HEK293T (cell line): Measurements from ENCODE around the gene MAGI2.
"Not testable (repeated sequence)": the region's sequence is repeated elsewhere in the genome, so short reads cannot be mapped to it uniquely, and the experiment has no call there.

Source experiments
- CTCF ChIA-PET: fragments of 350-600 bp; formaldehyde crosslinking; extraction: SDS; loops from one replicate; lab custom pipeline; 2021; ENCODE audit warnings: antibody characterized with exemption, inconsistent platforms; lab: Yijun Ruan, JAX
- POLR2A ChIA-PET: fragments of 350-600 bp; formaldehyde crosslinking; extraction: SDS; loops from one replicate; lab custom pipeline; 2020; ENCODE audit warnings: antibody characterized with exemption, inconsistent platforms; lab: Yijun Ruan, JAX
- DNase-seq: peaks from one replicate; pipeline ENCODE4 v3.0.0; 2012; ENCODE audit warnings: mixed read lengths; ENCODE audit errors: extremely low spot score
- ARNT ChIP-seq: fragments of 450-650 bp; IDR thresholded peaks from 2 replicates; pipeline ENCODE4 v1.6.1; 2017; ENCODE audit warnings: mild to moderate bottlenecking
- BHLHE40 ChIP-seq: fragments of 450-650 bp; IDR thresholded peaks from 2 replicates; pipeline ENCODE4 v1.6.1; 2016; ENCODE audit warnings: mild to moderate bottlenecking, moderate library complexity, borderline replicate concordance
- CTBP1 ChIP-seq: fragments of 450-650 bp; IDR thresholded peaks from 2 replicates; pipeline ENCODE4 v1.6.1; 2016; ENCODE audit warnings: borderline replicate concordance
- ELF4 ChIP-seq: fragments of 450-650 bp; IDR thresholded peaks from 2 replicates; pipeline ENCODE4 v1.6.1; 2017; ENCODE audit warnings: antibody characterized with exemption
- FOXA1 ChIP-seq: fragments of 450-650 bp; IDR thresholded peaks from 2 replicates; pipeline ENCODE4 v1.6.1; 2016; ENCODE audit warnings: mild to moderate bottlenecking
- FOXK2 ChIP-seq: fragments of 450-650 bp; IDR thresholded peaks from 2 replicates; pipeline ENCODE4 v1.6.1; 2016; ENCODE audit warnings: mild to moderate bottlenecking
- FOXM1 ChIP-seq: fragments of 450-650 bp; IDR thresholded peaks from 2 replicates; pipeline ENCODE4 v1.6.1; 2017; ENCODE audit warnings: mild to moderate bottlenecking, borderline replicate concordance
- HDGF ChIP-seq: fragments of 450-650 bp; IDR thresholded peaks from 2 replicates; pipeline ENCODE4 v1.6.1; 2017; ENCODE audit warnings: antibody characterized with exemption, borderline replicate concordance
- L3MBTL2 ChIP-seq: fragments of 450-650 bp; conservative IDR thresholded peaks from 2 replicates; pipeline ENCODE4 v1.6.1; 2016; ENCODE audit warnings: mild to moderate bottlenecking
- LEF1 ChIP-seq: fragments of 450-650 bp; IDR thresholded peaks from 2 replicates; pipeline ENCODE4 v1.6.1; 2017; ENCODE audit warnings: mild to moderate bottlenecking, borderline replicate concordance
- NFRKB ChIP-seq: fragments of 450-650 bp; IDR thresholded peaks from 2 replicates; pipeline ENCODE4 v1.6.1; 2016; ENCODE audit warnings: mild to moderate bottlenecking, moderate library complexity
- SUZ12 ChIP-seq: fragments of 450-650 bp; IDR thresholded peaks from 2 replicates; pipeline ENCODE4 v1.6.1; 2016; ENCODE audit warnings: mild to moderate bottlenecking
- TARDBP ChIP-seq: fragments of 450-650 bp; IDR thresholded peaks from 2 replicates; pipeline ENCODE4 v1.6.1; 2016
- ZNF384 ChIP-seq: fragments of 450-650 bp; IDR thresholded peaks from 2 replicates; pipeline ENCODE4 v1.6.1; 2016
- TF ChIP-seq, protein P1 (sequence below): fragments of 450-650 bp; IDR thresholded peaks from 2 replicates; pipeline ENCODE4 v1.6.1; 2016

MAGI2 gene

DNA sequence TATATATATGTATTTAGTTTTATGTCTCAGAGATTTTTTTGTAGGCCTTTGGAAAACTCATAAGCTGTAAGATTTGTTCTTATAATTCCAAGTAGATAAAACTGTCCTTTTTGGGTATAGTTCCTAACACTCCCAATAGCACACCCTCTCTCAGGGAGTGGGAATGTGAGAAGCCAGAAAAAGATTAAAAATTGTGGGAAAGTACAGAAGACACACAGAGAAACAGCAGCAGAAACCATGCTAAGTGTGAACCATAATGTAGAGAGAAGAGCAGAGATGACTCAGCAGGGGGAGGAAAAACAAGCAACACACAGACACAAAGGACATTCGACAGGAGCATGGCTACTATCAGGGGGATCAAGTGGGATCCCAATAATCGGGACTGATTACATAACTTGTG is 401.6 kb downstream of the MAGI2 start:
- TF ChIP-seq NFRKB (no peak), HDGF (no peak), BHLHE40 (no peak), ELF4 (no peak), FOXM1 (no peak), CTBP1 (no peak), FOXK2 (no peak), FOXA1 (no peak)
- CTCF ChIA-PET, result no interaction called here
- no peak for DNase-seq
- POLR2A ChIA-PET, result no interaction called here

DNA sequence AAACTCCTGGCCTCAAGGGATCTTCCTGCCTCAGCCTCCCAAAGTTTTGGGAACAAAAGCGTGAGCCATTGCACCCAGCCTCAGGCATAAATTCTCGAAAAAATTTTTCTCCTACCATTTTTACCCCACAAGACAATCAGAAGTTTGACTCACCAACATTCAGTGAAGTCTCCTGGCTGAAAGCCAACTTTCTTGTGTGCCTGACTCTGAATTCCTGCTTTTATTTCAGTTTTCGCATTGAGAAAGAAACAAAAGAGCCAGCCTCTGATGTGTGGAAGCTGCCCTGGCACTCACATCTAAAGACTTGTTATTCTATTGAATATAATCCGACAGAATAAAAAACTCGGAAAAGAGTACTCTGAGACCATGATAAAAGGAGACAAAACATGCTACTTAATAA is 402.9 kb downstream of the MAGI2 start:
- ChIA-PET POLR2A (no interaction called here), CTCF (no interaction called here)
- DNase-seq, result no peak
- TF ChIP-seq FOXM1 (no peak), ARNT (no peak), NFRKB (no peak), ELF4 (no peak), LEF1 (no peak)

- CTCF ChIA-PET, result no interaction called here
- TF ChIP-seq FOXM1, result no peak
- TF ChIP-seq NFRKB, result no peak
- no peak for TF ChIP-seq ARNT
- no peak for TF ChIP-seq FOXA1
- TF ChIP-seq LEF1, result no peak
- TF ChIP-seq SUZ12, result no peak
- TF ChIP-seq, protein P1, sequence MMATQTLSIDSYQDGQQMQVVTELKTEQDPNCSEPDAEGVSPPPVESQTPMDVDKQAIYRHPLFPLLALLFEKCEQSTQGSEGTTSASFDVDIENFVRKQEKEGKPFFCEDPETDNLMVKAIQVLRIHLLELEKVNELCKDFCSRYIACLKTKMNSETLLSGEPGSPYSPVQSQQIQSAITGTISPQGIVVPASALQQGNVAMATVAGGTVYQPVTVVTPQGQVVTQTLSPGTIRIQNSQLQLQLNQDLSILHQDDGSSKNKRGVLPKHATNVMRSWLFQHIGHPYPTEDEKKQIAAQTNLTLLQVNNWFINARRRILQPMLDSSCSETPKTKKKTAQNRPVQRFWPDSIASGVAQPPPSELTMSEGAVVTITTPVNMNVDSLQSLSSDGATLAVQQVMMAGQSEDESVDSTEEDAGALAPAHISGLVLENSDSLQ, result no peak
- no peak for TF ChIP-seq BHLHE40
- TF ChIP-seq TARDBP, result no peak
- POLR2A ChIA-PET, result no interaction called here
- no peak for DNase-seq
These were observed 407.4 kb downstream of the MAGI2 start for GRCh38 chr7:79046061-79046460.

- POLR2A ChIA-PET, result no interaction called here
- TF ChIP-seq, protein P1, result no peak
- TF ChIP-seq L3MBTL2, result no peak
- CTCF ChIA-PET, result interaction anchor here (0.6 kb wide), 1 partner anchor 78 kb away, joined by 4 read pairs; no protein-coding TSS in a partner anchor
- DNase-seq, result no peak
These were observed 416.5 kb downstream of the MAGI2 start for GRCh38 chr7:79037001-79037400.

- POLR2A ChIA-PET, result no interaction called here
- TF ChIP-seq FOXM1 (no peak), FOXA1 (no peak), LEF1 (no peak), TARDBP (no peak)
- CTCF ChIA-PET, result interaction anchor here (0.6 kb wide), 1 partner anchor 77 kb away, joined by 4 read pairs; no protein-coding TSS in a partner anchor
- DNase-seq, result no peak
These were observed 417.1 kb downstream of the MAGI2 start for GRCh38 chr7:79036356-79036755.

- DNase-seq, result no peak
- ChIA-PET CTCF (no interaction called here), POLR2A (no interaction called here)
- TF ChIP-seq ARNT (no peak), FOXM1 (no peak), NFRKB (no peak), FOXK2 (no peak), ZNF384 (no peak), LEF1 (no peak)
These were observed 417.6 kb downstream of the MAGI2 start for GRCh38 chr7:79035858-79036257.

GRCh38 chr7:79034730-79035129 is 418.7 kb downstream of the MAGI2 start:
- no peak for DNase-seq
- CTCF ChIA-PET, result no interaction called here
- POLR2A ChIA-PET, result no interaction called here
- no peak for TF ChIP-seq ZNF384
- no peak for TF ChIP-seq HDGF
- TF ChIP-seq, protein P1, result no peak
- no peak for TF ChIP-seq ELF4
- no peak for TF ChIP-seq SUZ12
- no peak for TF ChIP-seq CTBP1
- TF ChIP-seq TARDBP, result no peak
- no peak for TF ChIP-seq LEF1
- TF ChIP-seq L3MBTL2, result no peak
- no peak for TF ChIP-seq FOXK2
- TF ChIP-seq BHLHE40, result no peak

DNA sequence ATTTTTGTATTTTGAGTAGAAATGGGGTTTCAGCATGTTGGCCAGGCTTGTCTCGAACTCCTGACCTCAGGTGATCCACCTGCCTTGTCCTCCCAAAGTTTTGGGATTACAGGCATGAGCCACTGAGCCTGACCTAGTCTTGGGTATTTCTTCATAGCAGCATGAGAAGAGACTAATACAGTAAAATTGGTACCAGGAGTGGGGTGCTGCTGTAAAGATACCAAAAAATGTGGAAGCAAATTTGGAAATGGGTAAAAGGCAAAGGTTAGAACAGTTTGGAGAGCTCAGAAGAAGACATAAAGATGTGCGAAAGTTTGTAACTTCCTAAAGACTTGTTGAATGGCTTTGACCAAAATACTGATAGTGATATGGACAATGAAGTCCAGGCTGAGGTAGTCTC is 433.8 kb downstream of the MAGI2 start:
- CTCF ChIA-PET, POLR2A ChIA-PET, DNase-seq: not testable (repeated sequence)
